IPS-18a (cell line): Measurements from ENCODE around the gene PDE6A.

Experiments used
- H3K27ac ChIP-seq: one replicate; pipeline ENCODE4 v1.5.1; 2013; ENCODE audit warnings: low read length
- H3K27me3 ChIP-seq: one replicate; pipeline ENCODE4 v1.6.1; 2013; ENCODE audit warnings: mild to moderate bottlenecking, low read length; ENCODE audit not compliant: control insufficient read depth, insufficient read depth
- H3K36me3 ChIP-seq: one replicate; pipeline ENCODE4 v1.6.1; 2013; ENCODE audit warnings: low read depth, low read length; ENCODE audit not compliant: control insufficient read depth
- H3K4me1 ChIP-seq: one replicate; pipeline ENCODE4 v1.6.1; 2013; ENCODE audit warnings: low read depth, low read length; ENCODE audit not compliant: control insufficient read depth
- H3K4me3 ChIP-seq: one replicate; pipeline ENCODE4 v1.5.1; 2013; ENCODE audit warnings: low read length
- H3K9ac ChIP-seq: one replicate; pipeline ENCODE4 v1.6.1; 2013; ENCODE audit warnings: mild to moderate bottlenecking, low read length, moderate library complexity
- H3K9me3 ChIP-seq: one replicate; pipeline ENCODE4 v1.6.1; 2013; ENCODE audit warnings: low read depth, low read length; ENCODE audit not compliant: control insufficient read depth

The PDE6A gene

DNA sequence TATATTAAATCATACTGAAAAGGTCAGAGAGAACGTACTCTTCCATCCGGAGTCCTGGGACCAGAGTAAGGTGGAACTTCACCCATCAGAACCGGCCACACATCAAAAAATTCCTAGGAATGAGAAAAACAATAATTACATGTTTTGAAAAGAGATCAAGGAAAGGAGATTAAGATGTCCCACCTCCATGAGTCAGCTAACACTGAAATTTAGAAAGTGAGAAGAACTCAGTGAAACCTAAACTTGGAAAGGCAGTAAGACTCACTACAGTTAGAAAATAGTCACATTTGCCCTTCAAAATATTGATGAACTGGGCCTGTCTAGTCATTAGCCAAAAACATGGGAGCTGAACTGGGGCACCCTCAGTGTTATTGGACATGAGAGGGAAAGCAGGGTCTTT is 23.0 kb downstream of the PDE6A start:
- H3K27ac ChIP-seq, result no peak overlapping the region
- H3K4me1 ChIP-seq, result no peaks in the 10 kb centered on the region
- no peak overlapping the region for H3K9ac ChIP-seq
- H3K4me3 ChIP-seq, result no peak overlapping the region
- H3K36me3 ChIP-seq, result no peaks in the 10 kb centered on the region
- no peaks in the 10 kb centered on the region for H3K9me3 ChIP-seq
- H3K27me3 ChIP-seq, result no peaks in the 10 kb centered on the region

DNA sequence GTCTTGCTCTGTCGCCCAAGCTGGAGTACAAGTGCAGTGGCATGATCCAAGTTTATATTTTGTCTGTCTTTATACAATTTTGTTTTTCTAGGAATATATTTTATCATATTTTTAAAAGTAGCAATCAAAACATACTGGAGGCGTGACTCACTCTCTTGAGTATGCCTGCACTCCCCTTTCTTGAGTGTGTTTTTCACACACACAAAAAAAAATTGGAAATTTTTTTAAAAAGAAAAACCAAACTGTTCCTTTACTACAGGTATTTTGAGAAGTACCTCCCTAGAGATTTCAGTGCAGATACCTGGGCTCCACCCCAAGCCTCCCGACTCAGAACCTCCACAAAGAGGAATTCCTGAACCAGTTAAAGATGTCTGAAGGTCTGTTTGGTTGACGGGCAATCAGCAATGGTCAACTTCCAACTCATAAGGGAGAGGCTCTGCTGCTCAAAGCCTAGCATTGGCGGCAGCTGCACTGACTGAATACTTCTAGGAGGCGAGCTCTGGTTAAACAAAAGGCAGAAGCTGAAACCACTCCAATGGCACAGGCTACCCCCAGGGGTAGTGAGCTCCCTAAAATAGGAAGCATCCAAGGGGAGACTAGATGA is 27.4 kb downstream of the PDE6A start:
- no peak overlapping the region for H3K4me3 ChIP-seq
- no peak overlapping the region for H3K27ac ChIP-seq

DNA sequence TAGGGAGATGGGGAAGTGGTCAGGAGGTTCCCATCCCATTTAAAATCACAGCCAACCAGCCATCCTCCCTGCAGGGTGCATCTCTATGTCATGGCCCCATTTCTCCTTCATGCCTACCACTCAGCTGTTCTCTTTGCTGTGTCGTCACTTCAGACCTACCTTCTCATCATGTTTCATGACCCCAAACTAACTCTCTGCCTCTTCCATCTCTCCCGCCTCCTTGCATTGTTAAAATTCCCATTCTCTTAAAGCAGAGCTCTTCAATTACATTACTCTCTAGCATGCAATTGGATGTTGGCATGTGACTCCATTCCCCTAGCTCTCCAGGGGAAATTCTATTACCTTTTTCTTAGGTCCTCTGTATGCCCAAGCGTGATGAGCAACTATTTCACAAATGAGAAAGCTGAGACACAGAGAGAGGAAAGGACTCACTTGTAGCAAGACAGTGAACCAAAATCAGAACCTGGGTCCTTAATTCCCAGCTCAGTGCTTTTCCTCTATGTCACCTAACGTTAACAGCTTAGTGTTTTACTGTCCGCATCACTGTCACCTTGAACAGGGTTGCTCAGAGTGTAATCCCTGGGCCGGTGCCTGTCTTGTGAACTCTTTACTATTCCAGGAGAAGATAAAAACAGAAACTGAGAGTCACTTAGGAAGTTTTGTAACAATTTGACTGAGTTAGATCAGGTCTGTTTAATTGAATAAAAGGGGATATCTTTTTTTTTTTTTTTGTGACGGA is 28.1 kb downstream of the PDE6A start:
- H3K36me3 ChIP-seq, result no peaks in the 10 kb centered on the region
- H3K9me3 ChIP-seq, result no peaks in the 10 kb centered on the region
- no peak overlapping the region for H3K9ac ChIP-seq
- no peaks in the 10 kb centered on the region for H3K4me1 ChIP-seq
- no peak overlapping the region for H3K27ac ChIP-seq
- no peaks in the 10 kb centered on the region for H3K27me3 ChIP-seq
- no peak overlapping the region for H3K4me3 ChIP-seq

More for the DNA sequence above, 27.4 kb downstream of the PDE6A start:
- H3K9me3 ChIP-seq, result no peaks in the 10 kb centered on the region
- H3K36me3 ChIP-seq, result no peaks in the 10 kb centered on the region
- H3K27me3 ChIP-seq, result no peaks in the 10 kb centered on the region
- no peak overlapping the region for H3K9ac ChIP-seq
- H3K4me1 ChIP-seq, result no peaks in the 10 kb centered on the region

DNA sequence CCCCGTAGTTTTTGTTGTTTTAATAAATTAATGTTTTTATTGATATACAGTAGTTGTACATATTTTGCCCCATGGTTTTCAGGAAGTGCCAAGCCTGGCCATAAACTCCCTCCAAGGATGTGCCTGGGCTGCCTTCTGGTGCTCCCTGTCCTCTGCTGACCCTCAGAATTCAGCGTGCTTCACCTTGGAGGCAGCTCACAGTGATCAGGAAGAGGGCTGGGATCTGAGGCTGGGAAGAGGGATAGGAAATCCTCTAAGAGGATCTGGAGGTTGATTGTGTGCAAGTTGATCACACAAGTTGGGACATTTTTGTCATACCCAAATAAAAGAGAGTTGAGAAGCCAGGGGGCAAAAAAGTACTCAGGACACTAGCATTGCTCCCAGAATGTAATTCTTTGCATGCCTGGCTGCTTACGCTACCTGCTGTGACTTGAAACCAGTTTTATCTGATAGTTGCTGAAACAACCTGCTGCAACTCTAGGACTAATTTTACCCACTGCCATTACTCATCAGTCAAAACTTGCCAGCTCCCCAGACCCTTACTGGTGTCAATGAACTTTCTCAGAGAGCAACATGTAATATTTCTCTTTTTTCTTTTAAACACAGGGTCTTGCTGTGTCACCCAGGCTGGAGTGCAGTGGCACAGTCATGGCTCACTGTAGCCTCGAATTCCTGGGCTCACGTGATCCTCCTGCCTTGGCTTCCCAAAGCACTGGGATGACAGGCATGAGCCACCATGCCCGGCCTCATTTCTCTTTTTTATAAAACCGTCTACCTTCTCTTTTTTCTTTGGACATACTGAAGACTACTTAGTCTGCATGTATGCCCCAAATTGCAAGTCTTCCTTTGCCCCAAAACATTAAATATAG is 29.0 kb downstream of the PDE6A start:
- H3K4me3 ChIP-seq, result no peak overlapping the region
- no peak overlapping the region for H3K9ac ChIP-seq
- H3K27ac ChIP-seq, result no peak overlapping the region
- no peaks in the 10 kb centered on the region for H3K4me1 ChIP-seq
- no peaks in the 10 kb centered on the region for H3K9me3 ChIP-seq
- no peaks in the 10 kb centered on the region for H3K36me3 ChIP-seq
- no peaks in the 10 kb centered on the region for H3K27me3 ChIP-seq

DNA sequence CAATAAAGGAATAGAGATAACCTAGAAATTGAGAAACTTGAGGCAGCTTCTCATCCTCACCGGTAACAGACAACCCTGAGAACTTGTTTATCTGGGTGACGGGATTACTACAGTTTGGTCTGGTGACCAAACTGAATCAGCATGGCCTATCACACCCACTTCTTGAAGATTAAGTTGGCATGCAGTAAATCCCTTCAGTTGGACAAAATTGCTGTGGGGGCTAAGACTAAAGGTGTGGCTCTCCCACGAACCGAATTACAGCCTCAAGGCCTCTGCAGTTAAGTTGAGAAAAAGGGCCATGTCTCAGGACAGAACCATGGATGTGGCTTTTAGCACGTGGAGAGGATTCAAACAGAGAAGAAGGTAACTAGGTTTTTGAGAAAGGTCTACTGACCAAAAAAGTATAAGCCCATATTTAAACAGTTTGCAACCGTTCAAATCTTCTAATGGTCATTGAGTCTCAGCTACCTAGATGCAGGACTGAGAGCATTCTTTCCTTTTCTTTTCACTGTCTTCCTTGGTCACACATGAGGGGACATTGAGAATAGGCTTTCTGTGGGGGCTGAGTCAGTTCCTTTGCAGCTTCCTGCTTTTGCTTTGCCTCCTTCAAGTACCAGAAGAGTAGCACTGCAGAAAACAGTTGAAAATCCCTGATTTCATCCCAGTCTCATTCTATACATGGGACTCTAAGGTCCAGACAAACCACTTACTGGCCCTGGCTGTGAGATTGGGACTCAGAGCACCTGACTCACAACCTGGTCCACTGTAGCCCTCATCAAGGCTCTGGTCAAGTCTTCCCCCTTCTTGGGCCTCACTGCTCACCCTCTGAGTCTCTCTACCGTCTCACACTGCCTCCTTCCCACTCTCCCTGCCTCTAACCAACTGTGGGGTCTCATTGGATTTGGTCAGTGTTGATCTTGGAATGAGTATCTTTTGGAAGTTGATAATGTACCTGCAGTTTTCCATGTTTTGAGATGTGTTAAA is 30.9 kb downstream of the PDE6A start:
- H3K9ac ChIP-seq, result no peak overlapping the region
- no peaks in the 10 kb centered on the region for H3K4me1 ChIP-seq
- H3K4me3 ChIP-seq, result no peak overlapping the region
- H3K9me3 ChIP-seq, result no peaks in the 10 kb centered on the region
- H3K36me3 ChIP-seq, result no peaks in the 10 kb centered on the region
- no peak overlapping the region for H3K27ac ChIP-seq
- H3K27me3 ChIP-seq, result no peaks in the 10 kb centered on the region

DNA sequence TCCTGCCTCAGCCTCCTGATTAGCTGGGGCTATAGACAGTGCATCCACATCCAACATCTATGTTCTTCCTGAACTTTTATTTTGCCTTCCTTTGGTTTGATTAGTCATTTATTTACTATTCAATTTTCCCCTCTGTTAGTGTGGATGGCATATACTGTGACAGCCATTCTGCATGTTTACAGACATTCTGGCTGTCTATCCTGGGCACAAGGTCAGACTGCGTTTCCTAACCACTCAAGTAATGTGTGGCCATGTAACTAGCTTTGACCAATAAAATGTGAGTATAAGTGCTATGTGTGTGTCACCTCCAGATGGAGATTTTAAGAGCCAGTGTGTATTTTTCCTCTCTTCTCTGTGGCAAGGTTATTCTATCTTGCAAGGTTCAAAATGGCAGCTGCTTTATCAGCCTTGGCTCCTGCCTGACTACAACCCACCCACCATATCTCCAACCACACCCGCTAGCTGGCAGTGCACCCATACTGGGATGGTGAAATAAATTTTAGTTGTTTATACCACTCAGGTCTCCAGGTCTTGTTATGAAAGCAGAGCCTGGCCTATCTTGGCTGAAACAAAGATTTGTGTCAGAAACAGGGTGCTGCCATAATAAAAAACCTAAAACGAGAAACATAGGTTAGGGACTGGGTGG is 32.2 kb downstream of the PDE6A start:
- H3K9me3 ChIP-seq, result no peaks in the 10 kb centered on the region
- no peak overlapping the region for H3K4me3 ChIP-seq
- no peaks in the 10 kb centered on the region for H3K4me1 ChIP-seq
- H3K27me3 ChIP-seq, result no peaks in the 10 kb centered on the region
- no peak overlapping the region for H3K27ac ChIP-seq
- no peaks in the 10 kb centered on the region for H3K36me3 ChIP-seq
- no peak overlapping the region for H3K9ac ChIP-seq

DNA sequence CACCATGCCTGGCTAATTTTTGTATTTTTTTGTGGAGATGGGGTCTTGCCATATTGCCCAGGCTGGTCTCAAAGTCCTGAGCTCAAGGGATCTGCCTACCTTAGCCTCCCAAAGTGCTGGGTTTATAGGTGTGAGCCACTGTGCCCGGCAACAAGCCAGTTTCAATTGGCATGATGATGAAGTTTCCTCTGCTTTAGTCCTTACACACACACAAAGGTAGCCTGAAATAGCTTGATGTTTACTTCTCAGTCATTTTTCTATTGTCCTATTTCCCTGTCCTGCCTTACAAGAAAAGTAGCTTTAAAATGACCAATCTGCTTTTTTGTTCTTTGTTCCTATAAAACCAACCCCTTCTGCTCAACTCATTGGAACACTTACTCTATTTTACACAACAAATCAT is 33.6 kb downstream of the PDE6A start:
- Histone ChIP-seq H3K27me3 (no peaks in the 10 kb centered on the region), H3K9ac (no peak overlapping the region), H3K4me1 (no peaks in the 10 kb centered on the region), H3K9me3 (no peaks in the 10 kb centered on the region), H3K27ac (no peak overlapping the region), H3K36me3 (no peaks in the 10 kb centered on the region), H3K4me3 (no peak overlapping the region)

DNA sequence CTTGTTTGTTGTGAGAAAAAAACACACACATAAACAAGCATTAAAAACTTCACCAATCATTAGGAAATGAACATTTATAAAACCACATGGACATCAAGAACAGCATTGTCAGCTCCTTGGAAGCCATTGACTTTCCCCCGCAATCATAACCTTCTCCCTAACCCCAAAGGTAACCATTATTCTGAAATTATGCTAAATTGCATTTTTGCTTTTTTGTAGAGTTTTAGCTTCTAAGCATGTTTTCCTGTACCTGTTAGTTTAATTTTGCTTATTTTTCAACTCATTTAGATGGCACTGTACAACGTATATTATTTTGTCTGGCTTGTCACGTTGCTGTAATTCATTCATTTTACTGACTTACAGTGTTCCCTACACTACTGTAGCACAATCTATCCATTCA is 36.8 kb downstream of the PDE6A start:
- no peak overlapping the region for H3K9ac ChIP-seq
- no peaks in the 10 kb centered on the region for H3K36me3 ChIP-seq
- no peak overlapping the region for H3K27ac ChIP-seq
- no peaks in the 10 kb centered on the region for H3K27me3 ChIP-seq
- H3K4me1 ChIP-seq, result no peaks in the 10 kb centered on the region
- no peaks in the 10 kb centered on the region for H3K9me3 ChIP-seq
- H3K4me3 ChIP-seq, result no peak overlapping the region

DNA sequence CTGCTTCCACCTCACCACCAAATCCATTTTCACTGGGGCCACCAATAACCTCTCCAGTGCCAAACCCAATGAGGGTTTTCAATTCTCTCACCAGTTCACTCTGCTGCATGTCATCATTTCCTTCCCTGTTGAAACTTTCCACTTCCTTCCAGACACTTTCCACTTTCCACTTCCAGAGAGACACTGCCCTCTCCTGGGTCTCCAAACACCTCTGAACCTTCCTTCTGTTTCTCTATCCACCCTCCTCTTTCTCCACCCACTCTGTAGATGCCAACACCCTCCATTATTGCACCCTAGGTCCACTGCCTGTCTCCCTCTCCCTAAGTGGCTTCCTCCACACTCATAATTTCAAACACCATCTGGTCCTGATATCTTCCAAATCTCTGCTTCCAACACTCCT is 39.6 kb downstream of the PDE6A start:
- Histone ChIP-seq H3K27me3 (no peaks in the 10 kb centered on the region), H3K27ac (no peak overlapping the region), H3K4me3 (no peak overlapping the region)

DNA sequence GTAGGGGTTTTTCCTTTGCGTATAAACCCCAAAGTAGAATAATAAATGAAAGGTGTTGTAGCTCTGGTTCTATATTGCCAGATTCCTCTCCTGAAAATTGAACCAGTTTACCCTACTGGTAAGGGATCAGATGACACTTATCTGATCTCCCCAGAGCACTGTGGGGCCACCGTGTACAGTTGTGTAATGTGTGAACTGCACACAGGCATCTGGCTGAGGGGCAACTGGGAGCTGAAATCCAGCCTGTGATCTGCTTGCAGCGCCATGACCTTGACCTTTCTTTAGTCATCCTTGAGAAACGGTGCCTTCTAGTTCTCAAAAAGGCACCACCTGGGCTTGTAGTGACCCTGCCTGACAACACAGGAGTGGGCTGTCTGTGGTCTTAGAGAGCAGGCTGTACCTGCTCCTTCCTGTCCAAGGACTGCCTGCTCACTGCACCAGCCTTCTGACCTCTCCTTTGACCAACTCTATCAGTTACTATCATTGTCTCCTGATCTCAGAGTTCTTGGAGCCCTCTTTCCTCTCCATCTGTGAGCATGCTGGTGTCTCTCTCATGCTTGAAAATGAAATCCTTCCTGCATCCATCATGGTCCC is 40.2 kb downstream of the PDE6A start:
- Histone ChIP-seq H3K27me3 (no peaks in the 10 kb centered on the region), H3K4me1 (no peaks in the 10 kb centered on the region), H3K4me3 (no peak overlapping the region), H3K36me3 (no peaks in the 10 kb centered on the region), H3K9me3 (no peaks in the 10 kb centered on the region), H3K9ac (no peak overlapping the region), H3K27ac (no peak overlapping the region)

More for the DNA sequence above, 39.6 kb downstream of the PDE6A start:
- H3K4me1 ChIP-seq, result no peaks in the 10 kb centered on the region
- H3K9me3 ChIP-seq, result no peaks in the 10 kb centered on the region
- no peak overlapping the region for H3K9ac ChIP-seq
- no peaks in the 10 kb centered on the region for H3K36me3 ChIP-seq
